HepG2 (cell line): ENCODE results near the gene XKR7. TPM values are rescaled to one million over a fixed set of nuclear protein-coding genes. Genes with fewer than 3 reads are reported as not detected.

Experiments used
- CHCHD3 ChIP-seq: sonication (generic); formaldehyde crosslinking; IDR thresholded peaks from 2 replicates; pipeline ENCODE4 v1.8.0; 2022; ENCODE audit warnings: mild to moderate bottlenecking, missing genetic modification reagents, moderate library complexity
- HDAC2 ChIP-seq: sonication (generic); formaldehyde crosslinking; IDR thresholded peaks from 2 replicates; pipeline ENCODE4 v1.4.0; 2020; ENCODE audit warnings: missing genetic modification reagents
- HNRNPL ChIP-seq: fragments of 200-400 bp; formaldehyde crosslinking; IDR thresholded peaks from 2 replicates; pipeline ENCODE4 v1.6.1; 2017; ENCODE audit warnings: mild to moderate bottlenecking, low read depth, low read length
- IRF2 ChIP-seq: IDR thresholded peaks from 2 replicates; pipeline ENCODE4 v1.6.1; 2018; ENCODE audit warnings: missing genetic modification reagents, missing compliant biosample characterization
- ISL2 ChIP-seq: sonication (generic); formaldehyde crosslinking; IDR thresholded peaks from 2 replicates; pipeline ENCODE4 v1.5.0; 2020; ENCODE audit warnings: missing genetic modification reagents
- KMT2A ChIP-seq: sonication (generic); formaldehyde crosslinking; IDR thresholded peaks from 2 replicates; pipeline ENCODE4 v1.4.0; 2020; ENCODE audit warnings: missing genetic modification reagents
- MIER3 ChIP-seq: IDR thresholded peaks from 2 replicates; pipeline ENCODE4 v1.6.1; 2016; ENCODE audit warnings: missing compliant biosample characterization, borderline replicate concordance
- MTA1 ChIP-seq: sonication (generic); formaldehyde crosslinking; IDR thresholded peaks from 2 replicates; pipeline ENCODE4 v1.4.0; 2020; ENCODE audit warnings: missing genetic modification reagents, mild to moderate bottlenecking, borderline replicate concordance
- MXD3 ChIP-seq: IDR thresholded peaks from 2 replicates; pipeline ENCODE4 v1.6.1; 2016; ENCODE audit warnings: mild to moderate bottlenecking, missing biosample characterization, missing genetic modification reagents
- NR2F6 ChIP-seq, 2 experiments: IDR thresholded peaks; 2 replicates each; pipeline ENCODE4 v1.6.1; 2016; ENCODE audit warnings: antibody characterized with exemption in 1 of 2, mild to moderate bottlenecking in 1 of 2
- POGZ ChIP-seq: sonication (generic); formaldehyde crosslinking; IDR thresholded peaks from 2 replicates; pipeline ENCODE4 v1.4.0; 2020; ENCODE audit warnings: mild to moderate bottlenecking, missing genetic modification reagents
- SKI ChIP-seq: fragments of 450-650 bp; IDR thresholded peaks from one replicate; pipeline ENCODE4 v1.6.1; 2018; ENCODE audit warnings: mild to moderate bottlenecking; ENCODE audit not compliant: partially characterized antibody
- SP140L ChIP-seq: sonication (generic); formaldehyde crosslinking; IDR thresholded peaks from 2 replicates; pipeline ENCODE4 v1.4.0; 2020; ENCODE audit warnings: missing genetic modification reagents, borderline replicate concordance
- SRSF1 ChIP-seq: fragments of 200-400 bp; formaldehyde crosslinking; optimal IDR thresholded peaks from 2 replicates; pipeline ENCODE3; 2017; ENCODE audit warnings: mild to moderate bottlenecking, low read depth, low read length, moderate library complexity
- TAF1 ChIP-seq: sonication (generic); formaldehyde crosslinking; IDR thresholded peaks from 2 replicates; pipeline ENCODE4 v1.4.0; 2020; ENCODE audit warnings: missing genetic modification reagents
- TEAD2 ChIP-seq: sonication (generic); formaldehyde crosslinking; IDR thresholded peaks from 2 replicates; pipeline ENCODE4 v1.9.0; 2021; ENCODE audit warnings: missing genetic modification reagents
- THAP8 ChIP-seq: sonication (generic); formaldehyde crosslinking; IDR thresholded peaks from 2 replicates; pipeline ENCODE4 v1.5.1; 2020; ENCODE audit warnings: missing genetic modification reagents, mild to moderate bottlenecking, borderline replicate concordance
- THAP9 ChIP-seq: sonication (generic); formaldehyde crosslinking; IDR thresholded peaks from 2 replicates; pipeline ENCODE4; 2020; ENCODE audit warnings: missing genetic modification reagents, mild to moderate bottlenecking, borderline replicate concordance
- YEATS4 ChIP-seq: sonication (generic); formaldehyde crosslinking; IDR thresholded peaks from 2 replicates; pipeline ENCODE4 v1.4.0; 2020; ENCODE audit warnings: missing genetic modification reagents, borderline replicate concordance
- ZKSCAN8 ChIP-seq: IDR thresholded peaks from 2 replicates; pipeline ENCODE4 v1.6.1; 2016; ENCODE audit warnings: borderline replicate concordance, missing genetic modification reagents, missing compliant biosample characterization
- ZNF256 ChIP-seq: sonication (generic); formaldehyde crosslinking; conservative IDR thresholded peaks from 2 replicates; pipeline ENCODE4 v1.4.0; 2020; ENCODE audit warnings: missing genetic modification reagents
- ZNF274 ChIP-seq: sonication (generic); formaldehyde crosslinking; IDR thresholded peaks from 2 replicates; pipeline ENCODE4 v1.5.1; 2020; ENCODE audit warnings: mild to moderate bottlenecking, missing genetic modification reagents
- ZNF34 ChIP-seq: sonication (generic); formaldehyde crosslinking; IDR thresholded peaks from 2 replicates; pipeline ENCODE4 v1.4.0; 2020; ENCODE audit warnings: mild to moderate bottlenecking, missing genetic modification reagents, borderline replicate concordance
- ZNF543 ChIP-seq: sonication (generic); formaldehyde crosslinking; IDR thresholded peaks from 2 replicates; pipeline ENCODE4 v1.4.0; 2020; ENCODE audit warnings: mild to moderate bottlenecking, missing genetic modification reagents
- ZNF720 ChIP-seq: sonication (generic); formaldehyde crosslinking; IDR thresholded peaks from 2 replicates; pipeline ENCODE4 v1.4.0; 2020; ENCODE audit warnings: missing genetic modification reagents
- ZNF766 ChIP-seq: sonication (generic); formaldehyde crosslinking; IDR thresholded peaks from 2 replicates; pipeline ENCODE4 v1.5.0; 2020; ENCODE audit warnings: missing genetic modification reagents, borderline replicate concordance
- polyA plus RNA-seq, 8 experiments: library from polyadenylated mRNA; depleted of rRNA in 3 of 8; stranded (reverse) in 7 of 8; unstranded in 1 of 8; fragments of >200 nt; fragmentation: Illumina TruSeq in 4 of 8; extraction: Trizol in 4 of 8; gene quantifications; 2 replicates each; pipeline versions ENCODE4 v1.2.1 to v1.2.3, GENCODE V29; 2011 to 2016; ENCODE audit warnings: low read depth in 4 of 8, missing spikeins in 1 of 8, mixed read lengths in 1 of 8; ENCODE audit not compliant: insufficient read depth in 1 of 8
- total RNA-seq, 5 experiments: library from RNA; depleted of rRNA; stranded (reverse); fragments of >200 nt; fragmentation: Illumina TruSeq; extraction: Trizol; gene quantifications; 2 replicates each; pipeline ENCODE4 v1.2.3, GENCODE V29; 2016; ENCODE audit warnings: low read depth in 1 of 5

Gene XKR7
- total and polyA plus RNA-seq, 2 of the 13 experiments (the other 11 are each of a cell fraction or from before 2014, with no cell fraction given) = not detected

GRCh38 chr20:32031007-32031958, 63.3 kb downstream of the XKR7 start (continued):
- TF ChIP-seq NR2F6 (IDR thresholded peaks at IDR 0.05) (no peak), NR2F6 (CRISPR knock-in tag; IDR thresholded peaks at IDR 0.05) (0 out of 2 replicates have a peak, but pooled peaks have one; percentile 15), ZNF543 (CRISPR knock-in tag) (peak; percentile 87), ZKSCAN8 (CRISPR knock-in tag) (no peak), SKI (peak; percentile 10), ZNF274 (CRISPR knock-in tag) (peak; percentile 83), THAP8 (no peak; the same call in 1 of the 2 replicates), ZNF256 (CRISPR knock-in tag) (0 out of 2 replicates have a peak, but pooled peaks have one; percentile 34), HNRNPL (0 out of 2 replicates have a peak, but pooled peaks have one; percentile 48), ZNF720 (CRISPR knock-in tag) (no peak), THAP9 (peak; percentile 49; the same call in 1 of the 2 replicates), POGZ (CRISPR knock-in tag) (peak; percentile 75), YEATS4 (CRISPR knock-in tag) (peak; percentile 46; the same call in 1 of the 2 replicates), SRSF1 (peak; percentile 86), ZNF766 (CRISPR knock-in tag) (0 out of 2 replicates have a peak, but pooled peaks have one; percentile 57), IRF2 (CRISPR knock-in tag) (0 out of 2 replicates have a peak, but pooled peaks have one; percentile 58), HDAC2 (CRISPR knock-in tag) (peak; percentile 65; the same call in 1 of the 2 replicates), ZNF34 (CRISPR knock-in tag) (0 out of 2 replicates have a peak, but pooled peaks have one; percentile 77), ISL2 (CRISPR knock-in tag) (peak; percentile 68; the same call in 1 of the 2 replicates), CHCHD3 (CRISPR knock-in tag) (peak; percentile 58), MXD3 (peak; percentile 67), MTA1 (CRISPR knock-in tag) (peak; percentile 68; the same call in 1 of the 2 replicates), SP140L (CRISPR knock-in tag) (no peak), TAF1 (CRISPR knock-in tag) (peak; percentile 37; the same call in 1 of the 2 replicates), MIER3 (CRISPR knock-in tag) (peak; percentile 62; the same call in 1 of the 2 replicates), KMT2A (0 out of 2 replicates have a peak, but pooled peaks have one; percentile 47), TEAD2 (CRISPR knock-in tag) (0 out of 2 replicates have a peak, but pooled peaks have one; percentile 30)
